NCI-H510A treated with DMSO at 0.1 percent for 48 hours (cell line): Measurements from ENCODE around the gene MFAP1.
A peak's percentile ranks its signal among the peaks of the same experiment; 100 is the strongest.

Experiments used
- DNase-seq: peaks from one replicate; lab custom pipeline; 2025; lab: John Stamatoyannopoulos, UW

Gene MFAP1

GRCh38 chr15:43776101-43776717 lies 48.3 kb downstream of the MFAP1 start:
- DNase-seq: peak; percentile 45

- DNase-seq: peak; percentile 54
Measured at GRCh38 chr15:43775411-43775965, 49.0 kb downstream of the MFAP1 start.

GRCh38 chr15:43774062-43774461 lies 50.4 kb downstream of the MFAP1 start:
- no peak for DNase-seq

GRCh38 chr15:43772624-43773023 lies 51.9 kb downstream of the MFAP1 start:
- no peak for DNase-seq

- no peak for DNase-seq
Measured at GRCh38 chr15:43771816-43772215, 52.7 kb downstream of the MFAP1 start.

- peak; percentile 34 for DNase-seq
Measured at GRCh38 chr15:43769584-43770228, 54.8 kb downstream of the MFAP1 start.

- DNase-seq: no peak
Measured at GRCh38 chr15:43763819-43764446, 60.6 kb downstream of the MFAP1 start.

GRCh38 chr15:43762824-43763223 lies 61.7 kb downstream of the MFAP1 start:
- no peak for DNase-seq
